ENCODE results near the gene ANKRD52. TPM values are rescaled to one million over a fixed set of nuclear protein-coding genes. Genes with fewer than 3 reads are reported as not detected.

ANKRD52 gene
- total and polyA plus RNA-seq, 10 of the 15 experiments (the other 5 are each of a cell fraction or from before 2014, with no cell fraction given): 0.90 to 55.3 (median 16.1) TPM

DNA sequence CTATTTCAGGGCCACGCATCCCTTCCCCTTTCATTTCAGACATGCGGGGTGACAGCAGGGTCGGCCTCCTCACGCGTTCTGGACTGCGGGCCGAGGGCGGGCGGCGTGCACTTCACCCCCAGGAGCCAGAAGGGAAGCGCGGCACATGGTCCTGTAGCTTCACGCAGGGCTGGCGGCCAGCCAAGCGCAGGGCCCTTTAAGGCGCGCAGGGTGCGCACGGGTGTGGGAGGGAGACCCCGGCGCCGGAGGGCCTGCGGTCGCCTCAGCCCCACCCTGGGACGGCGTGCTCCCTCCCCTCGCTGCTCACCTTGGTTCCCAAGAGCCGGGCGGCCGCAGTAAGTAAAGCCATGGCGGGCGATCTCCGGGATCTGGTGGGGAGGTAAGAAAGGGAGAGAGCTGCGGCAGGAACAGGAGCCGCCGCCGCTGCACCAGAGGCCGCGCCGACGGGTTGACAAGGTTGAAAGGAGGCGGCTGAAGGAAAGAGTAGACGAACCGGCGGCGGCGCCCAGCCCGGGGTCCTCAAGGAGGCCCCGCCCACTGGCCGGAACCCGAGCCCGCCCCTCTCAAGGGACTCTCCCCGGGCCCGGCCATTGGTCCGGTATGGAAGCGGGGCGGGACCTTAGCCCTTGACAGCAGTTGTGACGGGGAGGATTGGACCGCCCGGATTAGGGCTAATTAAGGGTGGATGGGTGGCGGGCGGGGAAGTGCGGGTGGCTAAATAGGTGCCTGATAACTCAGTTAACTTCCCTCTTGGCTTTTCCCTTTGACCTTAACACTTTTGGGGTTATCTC is 41.9 kb upstream of the ANKRD52 start, which contains the start of gene CS (continued):
- TF ChIP-seq, protein P1, sequence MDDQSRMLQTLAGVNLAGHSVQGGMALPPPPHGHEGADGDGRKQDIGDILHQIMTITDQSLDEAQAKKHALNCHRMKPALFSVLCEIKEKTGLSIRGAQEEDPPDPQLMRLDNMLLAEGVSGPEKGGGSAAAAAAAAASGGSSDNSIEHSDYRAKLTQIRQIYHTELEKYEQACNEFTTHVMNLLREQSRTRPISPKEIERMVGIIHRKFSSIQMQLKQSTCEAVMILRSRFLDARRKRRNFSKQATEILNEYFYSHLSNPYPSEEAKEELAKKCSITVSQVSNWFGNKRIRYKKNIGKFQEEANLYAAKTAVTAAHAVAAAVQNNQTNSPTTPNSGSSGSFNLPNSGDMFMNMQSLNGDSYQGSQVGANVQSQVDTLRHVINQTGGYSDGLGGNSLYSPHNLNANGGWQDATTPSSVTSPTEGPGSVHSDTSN (IDR thresholded peaks at IDR 0.05; ENCODE audit: insufficient replicate concordance, low read depth, low read length): peak; percentile 80
- peak; percentile 77; the same call in 1 of the 2 replicates for TF ChIP-seq DPF2 (IDR thresholded peaks at IDR 0.05)
- peak; percentile 90 to 95 for TF ChIP-seq SRF (IDR thresholded peaks at IDR 0.05; ENCODE audit: low read depth in 2 of 2, low read length in 2 of 2)
- TF ChIP-seq POLR2A (IDR thresholded peaks at IDR 0.05; ENCODE audit: low read depth, low read length): peak; percentile 84
- TF ChIP-seq, protein P2, sequence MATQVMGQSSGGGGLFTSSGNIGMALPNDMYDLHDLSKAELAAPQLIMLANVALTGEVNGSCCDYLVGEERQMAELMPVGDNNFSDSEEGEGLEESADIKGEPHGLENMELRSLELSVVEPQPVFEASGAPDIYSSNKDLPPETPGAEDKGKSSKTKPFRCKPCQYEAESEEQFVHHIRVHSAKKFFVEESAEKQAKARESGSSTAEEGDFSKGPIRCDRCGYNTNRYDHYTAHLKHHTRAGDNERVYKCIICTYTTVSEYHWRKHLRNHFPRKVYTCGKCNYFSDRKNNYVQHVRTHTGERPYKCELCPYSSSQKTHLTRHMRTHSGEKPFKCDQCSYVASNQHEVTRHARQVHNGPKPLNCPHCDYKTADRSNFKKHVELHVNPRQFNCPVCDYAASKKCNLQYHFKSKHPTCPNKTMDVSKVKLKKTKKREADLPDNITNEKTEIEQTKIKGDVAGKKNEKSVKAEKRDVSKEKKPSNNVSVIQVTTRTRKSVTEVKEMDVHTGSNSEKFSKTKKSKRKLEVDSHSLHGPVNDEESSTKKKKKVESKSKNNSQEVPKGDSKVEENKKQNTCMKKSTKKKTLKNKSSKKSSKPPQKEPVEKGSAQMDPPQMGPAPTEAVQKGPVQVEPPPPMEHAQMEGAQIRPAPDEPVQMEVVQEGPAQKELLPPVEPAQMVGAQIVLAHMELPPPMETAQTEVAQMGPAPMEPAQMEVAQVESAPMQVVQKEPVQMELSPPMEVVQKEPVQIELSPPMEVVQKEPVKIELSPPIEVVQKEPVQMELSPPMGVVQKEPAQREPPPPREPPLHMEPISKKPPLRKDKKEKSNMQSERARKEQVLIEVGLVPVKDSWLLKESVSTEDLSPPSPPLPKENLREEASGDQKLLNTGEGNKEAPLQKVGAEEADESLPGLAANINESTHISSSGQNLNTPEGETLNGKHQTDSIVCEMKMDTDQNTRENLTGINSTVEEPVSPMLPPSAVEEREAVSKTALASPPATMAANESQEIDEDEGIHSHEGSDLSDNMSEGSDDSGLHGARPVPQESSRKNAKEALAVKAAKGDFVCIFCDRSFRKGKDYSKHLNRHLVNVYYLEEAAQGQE (IDR thresholded peaks at IDR 0.05; ENCODE audit: low read depth, low read length): no peak
- TF ChIP-seq STAT1 (conservative IDR thresholded peaks at IDR 0.05): no peak; the same call in 1 of the 2 replicates
- peak; percentile 92 for TF ChIP-seq SMAD1 (IDR thresholded peaks at IDR 0.05; ENCODE audit: low read depth, partially characterized antibody)
- TF ChIP-seq, protein P3, sequence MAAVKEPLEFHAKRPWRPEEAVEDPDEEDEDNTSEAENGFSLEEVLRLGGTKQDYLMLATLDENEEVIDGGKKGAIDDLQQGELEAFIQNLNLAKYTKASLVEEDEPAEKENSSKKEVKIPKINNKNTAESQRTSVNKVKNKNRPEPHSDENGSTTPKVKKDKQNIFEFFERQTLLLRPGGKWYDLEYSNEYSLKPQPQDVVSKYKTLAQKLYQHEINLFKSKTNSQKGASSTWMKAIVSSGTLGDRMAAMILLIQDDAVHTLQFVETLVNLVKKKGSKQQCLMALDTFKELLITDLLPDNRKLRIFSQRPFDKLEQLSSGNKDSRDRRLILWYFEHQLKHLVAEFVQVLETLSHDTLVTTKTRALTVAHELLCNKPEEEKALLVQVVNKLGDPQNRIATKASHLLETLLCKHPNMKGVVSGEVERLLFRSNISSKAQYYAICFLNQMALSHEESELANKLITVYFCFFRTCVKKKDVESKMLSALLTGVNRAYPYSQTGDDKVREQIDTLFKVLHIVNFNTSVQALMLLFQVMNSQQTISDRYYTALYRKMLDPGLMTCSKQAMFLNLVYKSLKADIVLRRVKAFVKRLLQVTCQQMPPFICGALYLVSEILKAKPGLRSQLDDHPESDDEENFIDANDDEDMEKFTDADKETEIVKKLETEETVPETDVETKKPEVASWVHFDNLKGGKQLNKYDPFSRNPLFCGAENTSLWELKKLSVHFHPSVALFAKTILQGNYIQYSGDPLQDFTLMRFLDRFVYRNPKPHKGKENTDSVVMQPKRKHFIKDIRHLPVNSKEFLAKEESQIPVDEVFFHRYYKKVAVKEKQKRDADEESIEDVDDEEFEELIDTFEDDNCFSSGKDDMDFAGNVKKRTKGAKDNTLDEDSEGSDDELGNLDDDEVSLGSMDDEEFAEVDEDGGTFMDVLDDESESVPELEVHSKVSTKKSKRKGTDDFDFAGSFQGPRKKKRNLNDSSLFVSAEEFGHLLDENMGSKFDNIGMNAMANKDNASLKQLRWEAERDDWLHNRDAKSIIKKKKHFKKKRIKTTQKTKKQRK (IDR thresholded peaks at IDR 0.05; ENCODE audit: low read depth, low read length): peak; percentile 43; the same call in 1 of the 2 replicates
- TF ChIP-seq, protein P4, sequence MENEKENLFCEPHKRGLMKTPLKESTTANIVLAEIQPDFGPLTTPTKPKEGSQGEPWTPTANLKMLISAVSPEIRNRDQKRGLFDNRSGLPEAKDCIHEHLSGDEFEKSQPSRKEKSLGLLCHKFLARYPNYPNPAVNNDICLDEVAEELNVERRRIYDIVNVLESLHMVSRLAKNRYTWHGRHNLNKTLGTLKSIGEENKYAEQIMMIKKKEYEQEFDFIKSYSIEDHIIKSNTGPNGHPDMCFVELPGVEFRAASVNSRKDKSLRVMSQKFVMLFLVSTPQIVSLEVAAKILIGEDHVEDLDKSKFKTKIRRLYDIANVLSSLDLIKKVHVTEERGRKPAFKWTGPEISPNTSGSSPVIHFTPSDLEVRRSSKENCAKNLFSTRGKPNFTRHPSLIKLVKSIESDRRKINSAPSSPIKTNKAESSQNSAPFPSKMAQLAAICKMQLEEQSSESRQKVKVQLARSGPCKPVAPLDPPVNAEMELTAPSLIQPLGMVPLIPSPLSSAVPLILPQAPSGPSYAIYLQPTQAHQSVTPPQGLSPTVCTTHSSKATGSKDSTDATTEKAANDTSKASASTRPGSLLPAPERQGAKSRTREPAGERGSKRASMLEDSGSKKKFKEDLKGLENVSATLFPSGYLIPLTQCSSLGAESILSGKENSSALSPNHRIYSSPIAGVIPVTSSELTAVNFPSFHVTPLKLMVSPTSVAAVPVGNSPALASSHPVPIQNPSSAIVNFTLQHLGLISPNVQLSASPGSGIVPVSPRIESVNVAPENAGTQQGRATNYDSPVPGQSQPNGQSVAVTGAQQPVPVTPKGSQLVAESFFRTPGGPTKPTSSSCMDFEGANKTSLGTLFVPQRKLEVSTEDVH (IDR thresholded peaks at IDR 0.05; ENCODE audit: low read depth, partially characterized antibody): no peak
- no peak; the same call in none of the 2 replicates for TF ChIP-seq CBFB (IDR thresholded peaks at IDR 0.05; ENCODE audit: low read depth)
- peak; percentile 35 for TF ChIP-seq CREB1 (IDR thresholded peaks at IDR 0.05; ENCODE audit: low read depth)
- no peak for TF ChIP-seq KAT2A (conservative IDR thresholded peaks at IDR 0.05; ENCODE audit: control insufficient read depth, low read depth, low read length)
- no peak for TF ChIP-seq NR2C2 (IDR thresholded peaks at IDR 0.05; ENCODE audit: borderline replicate concordance, control insufficient read depth, insufficient read length, low read depth)
- 0 out of 2 replicates have a peak, but pooled peaks have one; percentile 18 for TF ChIP-seq SPI1 (IDR thresholded peaks at IDR 0.05; ENCODE audit: borderline replicate concordance, insufficient read depth, low read depth, low read length)
- TF ChIP-seq, protein P5, sequence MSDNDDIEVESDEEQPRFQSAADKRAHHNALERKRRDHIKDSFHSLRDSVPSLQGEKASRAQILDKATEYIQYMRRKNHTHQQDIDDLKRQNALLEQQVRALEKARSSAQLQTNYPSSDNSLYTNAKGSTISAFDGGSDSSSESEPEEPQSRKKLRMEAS (IDR thresholded peaks at IDR 0.05; ENCODE audit: low read depth, low read length): peak; percentile 66
- no peak for TF ChIP-seq PAX8 (IDR thresholded peaks at IDR 0.05)
- no peak for TF ChIP-seq ZNF384 (IDR thresholded peaks at IDR 0.05; ENCODE audit: borderline replicate concordance, low read depth, low read length)

Measured in GM12878 (cell line).